ENCODE data around the gene JSRP1. TPM values are rescaled to one million over a fixed set of nuclear protein-coding genes. Genes with fewer than 3 reads are reported as not detected.

The JSRP1 gene
- total RNA-seq, 1 donor from 2014 or later = not detected

DNA sequence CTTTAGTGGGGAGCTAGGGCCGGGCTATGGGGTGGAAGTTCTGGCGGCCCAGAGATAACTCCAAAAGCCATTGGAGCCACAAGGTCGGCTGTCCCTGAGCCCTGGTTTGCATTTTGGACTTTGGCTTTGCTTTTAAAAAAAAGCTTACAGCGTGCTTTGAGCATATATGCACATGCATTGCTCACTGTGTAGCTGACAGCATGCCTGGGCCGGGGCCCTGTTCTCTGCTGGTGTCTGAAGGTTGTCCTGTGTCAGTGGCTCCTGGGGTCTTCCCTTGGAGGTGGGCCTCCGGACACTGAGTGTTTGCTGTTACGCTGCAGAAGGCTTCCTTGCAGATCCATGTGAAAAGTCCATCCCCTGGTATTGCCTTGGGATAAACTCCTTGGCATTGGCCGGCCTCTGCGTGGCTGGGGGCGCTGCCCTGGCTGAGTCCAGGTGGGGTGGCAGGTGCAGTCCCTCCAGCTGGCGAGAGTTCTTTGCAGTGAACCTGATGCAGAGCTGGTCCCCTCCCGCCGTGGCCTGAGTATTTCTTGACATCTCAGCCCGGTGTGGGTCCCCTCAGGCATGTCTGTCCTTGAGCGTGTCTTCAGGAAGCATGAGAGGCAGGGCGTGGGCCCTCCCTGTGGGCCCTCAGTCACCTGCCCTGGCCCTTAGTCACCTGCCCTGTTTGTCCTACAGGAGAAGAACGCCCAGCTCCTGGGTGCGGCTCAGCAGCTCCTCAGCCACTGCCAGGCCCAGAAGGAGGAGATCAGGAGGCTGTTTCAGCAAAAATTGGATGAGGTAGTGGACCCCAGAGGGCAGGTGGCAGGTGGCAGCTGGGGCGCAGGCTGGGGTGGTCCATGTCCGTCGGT lies 43.1 kb downstream of the JSRP1 start:
- Histone ChIP-seq H3K36me3 (ENCODE audit: control insufficient read depth, insufficient read depth, low read length) (peaks cover 45% of the 10 kb centered on the region), H3K4me3 (ENCODE audit: low read depth, low read length) (no peak overlapping the region), H3K27me3 (ENCODE audit: control insufficient read depth, insufficient read depth, low read length) (no peaks in the 10 kb centered on the region)
- TF ChIP-seq, protein P1, sequence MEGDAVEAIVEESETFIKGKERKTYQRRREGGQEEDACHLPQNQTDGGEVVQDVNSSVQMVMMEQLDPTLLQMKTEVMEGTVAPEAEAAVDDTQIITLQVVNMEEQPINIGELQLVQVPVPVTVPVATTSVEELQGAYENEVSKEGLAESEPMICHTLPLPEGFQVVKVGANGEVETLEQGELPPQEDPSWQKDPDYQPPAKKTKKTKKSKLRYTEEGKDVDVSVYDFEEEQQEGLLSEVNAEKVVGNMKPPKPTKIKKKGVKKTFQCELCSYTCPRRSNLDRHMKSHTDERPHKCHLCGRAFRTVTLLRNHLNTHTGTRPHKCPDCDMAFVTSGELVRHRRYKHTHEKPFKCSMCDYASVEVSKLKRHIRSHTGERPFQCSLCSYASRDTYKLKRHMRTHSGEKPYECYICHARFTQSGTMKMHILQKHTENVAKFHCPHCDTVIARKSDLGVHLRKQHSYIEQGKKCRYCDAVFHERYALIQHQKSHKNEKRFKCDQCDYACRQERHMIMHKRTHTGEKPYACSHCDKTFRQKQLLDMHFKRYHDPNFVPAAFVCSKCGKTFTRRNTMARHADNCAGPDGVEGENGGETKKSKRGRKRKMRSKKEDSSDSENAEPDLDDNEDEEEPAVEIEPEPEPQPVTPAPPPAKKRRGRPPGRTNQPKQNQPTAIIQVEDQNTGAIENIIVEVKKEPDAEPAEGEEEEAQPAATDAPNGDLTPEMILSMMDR (IDR thresholded peaks at IDR 0.05; ENCODE audit: insufficient read depth, low read length, severe bottlenecking) = no peak
- DNase-seq (ENCODE audit: low read depth) (no peak), FAIRE-seq (no peak)

DNA sequence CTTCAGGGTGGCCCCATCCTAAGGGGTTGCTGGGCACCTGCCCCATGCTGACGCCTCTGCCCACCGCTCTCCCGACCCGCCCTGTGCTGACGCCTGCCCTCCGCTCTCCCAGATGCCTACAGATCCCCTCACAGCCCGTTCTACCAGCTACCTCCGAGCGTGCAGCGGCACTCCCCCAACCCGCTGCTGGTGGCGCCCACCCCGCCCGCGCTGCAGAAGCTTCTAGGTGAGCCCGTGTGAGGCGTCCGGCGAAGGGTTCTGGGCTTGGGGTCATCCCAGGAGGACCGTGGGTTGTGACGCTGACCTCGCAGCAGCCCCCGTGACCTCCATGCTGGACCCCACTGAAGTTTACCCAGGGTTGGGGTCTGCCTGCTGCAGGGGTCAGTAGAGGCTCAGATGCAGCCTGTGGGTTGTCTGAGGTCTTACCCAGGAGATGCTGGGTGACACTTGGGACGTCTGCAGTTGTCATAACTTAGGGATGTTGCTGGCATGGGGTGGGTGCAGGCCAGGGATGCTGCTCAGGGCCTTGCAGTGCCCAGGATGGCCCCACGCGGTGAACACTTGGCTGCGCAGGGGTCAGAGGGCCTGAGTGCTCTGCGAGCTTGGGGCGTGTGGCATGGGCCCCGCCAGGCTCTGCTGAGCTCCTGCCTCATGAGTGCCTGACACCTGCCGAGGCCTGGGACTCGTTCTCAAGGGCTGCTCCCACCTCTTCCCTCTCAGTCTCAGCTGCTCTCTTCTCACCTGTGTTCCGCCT lies 45.1 kb downstream of the JSRP1 start:
- Histone ChIP-seq H3K4me3 (ENCODE audit: low read depth, low read length) (no peak overlapping the region), H3K36me3 (ENCODE audit: control insufficient read depth, insufficient read depth, low read length) (peaks cover 38% of the 10 kb centered on the region), H3K27me3 (ENCODE audit: control insufficient read depth, insufficient read depth, low read length) (no peaks in the 10 kb centered on the region)
- TF ChIP-seq, protein P1 (IDR thresholded peaks at IDR 0.05; ENCODE audit: insufficient read depth, low read length, severe bottlenecking) = no peak
- no peak for FAIRE-seq
- DNase-seq (ENCODE audit: low read depth) = no peak

DNA sequence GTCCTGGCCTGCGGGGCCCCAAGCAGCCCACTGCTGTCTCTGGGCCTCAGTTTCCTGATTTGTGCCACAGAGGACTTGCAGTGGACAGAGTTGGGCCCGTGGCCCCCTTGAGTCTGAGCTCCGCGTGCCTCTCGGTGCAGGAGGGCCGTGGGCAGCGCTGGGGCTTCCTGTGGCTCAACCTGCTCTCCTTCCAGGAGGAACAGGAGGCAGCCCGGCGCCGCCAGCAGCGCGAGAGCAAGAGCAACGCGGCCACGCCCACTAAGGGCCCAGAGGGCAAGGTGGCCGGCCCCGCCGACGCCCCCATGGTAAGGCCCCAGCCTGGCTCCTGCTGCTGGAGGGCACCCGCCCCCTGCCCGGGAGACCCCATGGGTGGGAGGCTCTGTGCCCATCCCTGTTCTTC lies 46.0 kb downstream of the JSRP1 start:
- no peak for FAIRE-seq
- Histone ChIP-seq H3K36me3 (ENCODE audit: control insufficient read depth, insufficient read depth, low read length) (peaks cover 34% of the 10 kb centered on the region), H3K27me3 (ENCODE audit: control insufficient read depth, insufficient read depth, low read length) (no peaks in the 10 kb centered on the region), H3K4me3 (ENCODE audit: low read depth, low read length) (no peak overlapping the region)
- DNase-seq (ENCODE audit: low read depth) = no peak
- TF ChIP-seq, protein P1 (IDR thresholded peaks at IDR 0.05; ENCODE audit: insufficient read depth, low read length, severe bottlenecking) = no peak

DNA sequence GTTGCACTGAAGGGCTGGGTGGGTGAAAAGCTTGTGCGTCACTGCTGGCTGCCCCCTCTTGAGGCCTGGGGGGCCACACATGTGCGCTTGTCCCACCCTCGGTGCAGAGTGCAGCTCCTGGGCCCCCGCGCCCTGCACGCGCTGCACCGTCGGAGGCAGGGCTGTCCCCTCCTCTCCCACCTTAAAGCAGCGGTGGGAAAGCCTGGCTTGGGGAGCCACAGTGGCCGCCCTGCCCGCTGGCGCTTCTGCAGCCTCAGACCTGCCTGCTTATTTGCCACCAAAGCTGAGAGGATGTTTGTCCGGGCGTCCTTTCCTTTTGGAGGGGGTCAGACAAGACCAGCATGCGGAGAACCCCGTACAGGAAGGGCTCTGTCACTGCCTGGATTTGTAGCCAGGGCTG lies 46.8 kb downstream of the JSRP1 start:
- H3K36me3 ChIP-seq (ENCODE audit: control insufficient read depth, insufficient read depth, low read length) = peaks cover 30% of the 10 kb centered on the region
- TF ChIP-seq, protein P1 (IDR thresholded peaks at IDR 0.05; ENCODE audit: insufficient read depth, low read length, severe bottlenecking) = no peak

DNA sequence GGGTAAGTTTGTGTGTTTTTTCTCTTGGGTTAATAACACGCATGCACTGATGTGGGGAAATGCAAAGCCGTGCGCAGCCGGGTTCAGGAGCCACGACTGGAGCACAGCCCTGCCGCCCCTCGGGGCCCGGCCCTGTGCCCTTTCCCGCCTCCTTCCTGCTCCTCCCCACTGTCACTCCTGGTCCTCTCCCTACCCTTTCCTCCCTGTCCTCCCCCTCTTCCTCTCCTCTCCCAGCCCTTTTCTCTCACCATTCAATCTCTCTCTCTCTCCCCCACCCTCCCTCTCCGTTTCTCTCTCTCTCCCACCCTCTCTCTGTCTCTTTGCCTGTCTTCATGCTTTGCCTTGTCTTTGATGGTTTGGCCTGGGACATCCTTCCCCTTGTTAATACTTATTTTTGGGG lies 47.2 kb downstream of the JSRP1 start:
- Histone ChIP-seq H3K27me3 (ENCODE audit: control insufficient read depth, insufficient read depth, low read length) (no peaks in the 10 kb centered on the region), H3K36me3 (ENCODE audit: control insufficient read depth, insufficient read depth, low read length) (peaks cover 25% of the 10 kb centered on the region), H3K4me3 (ENCODE audit: low read depth, low read length) (no peak overlapping the region)
- no peak for FAIRE-seq
- TF ChIP-seq, protein P1 (IDR thresholded peaks at IDR 0.05; ENCODE audit: insufficient read depth, low read length, severe bottlenecking) = no peak
- DNase-seq (ENCODE audit: low read depth) = no peak

More for the DNA sequence above, 46.8 kb downstream of the JSRP1 start:
- no peak for FAIRE-seq
- DNase-seq (ENCODE audit: low read depth) = no peak
- Histone ChIP-seq H3K4me3 (ENCODE audit: low read depth, low read length) (no peak overlapping the region), H3K27me3 (ENCODE audit: control insufficient read depth, insufficient read depth, low read length) (no peaks in the 10 kb centered on the region)

Measured in bronchial epithelial cell (primary cell).